HepG2 (cell line): Measurements from ENCODE around the gene RAB3D. TPM values are rescaled to one million over a fixed set of nuclear protein-coding genes. Genes with fewer than 3 reads are reported as not detected.

ENCODE experiments used
- CHD4 ChIP-seq: fragments of 200-600 bp; sonication (generic); IDR thresholded peaks from 2 replicates; pipeline ENCODE4 v1.7.0; 2017; ENCODE audit warnings: mild to moderate bottlenecking, low read length, borderline replicate concordance
- EED ChIP-seq: sonication (generic); formaldehyde crosslinking; IDR thresholded peaks from 2 replicates; pipeline ENCODE4 v1.5.0; 2020; ENCODE audit warnings: mild to moderate bottlenecking, missing genetic modification reagents
- EZH2 ChIP-seq: conservative IDR thresholded peaks from 2 replicates; pipeline ENCODE4 v1.6.1; 2012; ENCODE audit warnings: mild to moderate bottlenecking, low read depth, low read length, moderate library complexity
- HNF4A ChIP-seq: sonication (generic); formaldehyde crosslinking; IDR thresholded peaks from 2 replicates; pipeline ENCODE4 v1.4.0; 2020; ENCODE audit warnings: missing genetic modification reagents
- KDM2A ChIP-seq: sonication (generic); formaldehyde crosslinking; IDR thresholded peaks from 2 replicates; pipeline ENCODE4 v1.4.0; 2020; ENCODE audit warnings: low read depth, missing genetic modification reagents, borderline replicate concordance
- MAFF ChIP-seq: IDR thresholded peaks from 2 replicates; pipeline ENCODE4 v1.6.1; 2011; ENCODE audit warnings: low read depth, low read length, improper control_type of control experiment
- NFRKB ChIP-seq: fragments of 450-650 bp; IDR thresholded peaks from 2 replicates; pipeline ENCODE4 v1.6.1; 2017
- PAX8 ChIP-seq: sonication (generic); formaldehyde crosslinking; IDR thresholded peaks from 2 replicates; pipeline ENCODE4 v1.8.0; 2022; ENCODE audit warnings: mild to moderate bottlenecking, missing genetic modification reagents, borderline replicate concordance
- SIX4 ChIP-seq: sonication (generic); formaldehyde crosslinking; IDR thresholded peaks from 2 replicates; pipeline ENCODE4 v1.4.0; 2020; ENCODE audit warnings: missing genetic modification reagents
- SP140L ChIP-seq: sonication (generic); formaldehyde crosslinking; IDR thresholded peaks from 2 replicates; pipeline ENCODE4 v1.4.0; 2020; ENCODE audit warnings: missing genetic modification reagents, borderline replicate concordance
- ZNF230 ChIP-seq: sonication (generic); formaldehyde crosslinking; IDR thresholded peaks from 2 replicates; pipeline ENCODE4 v1.4.0; 2020; ENCODE audit warnings: mild to moderate bottlenecking, missing genetic modification reagents
- ZNF34 ChIP-seq: sonication (generic); formaldehyde crosslinking; IDR thresholded peaks from 2 replicates; pipeline ENCODE4 v1.4.0; 2020; ENCODE audit warnings: mild to moderate bottlenecking, missing genetic modification reagents, borderline replicate concordance
- ZNF431 ChIP-seq: sonication (generic); formaldehyde crosslinking; IDR thresholded peaks from 2 replicates; pipeline ENCODE4 v1.9.0; 2022; ENCODE audit warnings: missing genetic modification reagents, low read depth, mild to moderate bottlenecking, borderline replicate concordance
- ZNF678 ChIP-seq: sonication (generic); formaldehyde crosslinking; IDR thresholded peaks from 2 replicates; pipeline ENCODE4 v1.4.0; 2020; ENCODE audit warnings: mild to moderate bottlenecking, missing genetic modification reagents
- ZNF75D ChIP-seq: sonication (generic); formaldehyde crosslinking; IDR thresholded peaks from 2 replicates; pipeline ENCODE4 v1.8.1; 2023; ENCODE audit warnings: missing genetic modification reagents, mild to moderate bottlenecking, borderline replicate concordance
- ZSCAN30 ChIP-seq: sonication (generic); formaldehyde crosslinking; IDR thresholded peaks from 2 replicates; pipeline ENCODE4 v1.5.0; 2020; ENCODE audit warnings: mild to moderate bottlenecking, missing genetic modification reagents
- polyA plus RNA-seq, 8 experiments: library from polyadenylated mRNA; depleted of rRNA in 3 of 8; stranded (reverse) in 7 of 8; unstranded in 1 of 8; fragments of >200 nt; fragmentation: Illumina TruSeq in 4 of 8; extraction: Trizol in 4 of 8; gene quantifications; 2 replicates each; pipeline versions ENCODE4 v1.2.1 to v1.2.3, GENCODE V29; 2011 to 2016; ENCODE audit warnings: low read depth in 4 of 8, missing spikeins in 1 of 8, mixed read lengths in 1 of 8; ENCODE audit not compliant: insufficient read depth in 1 of 8
- total RNA-seq, 5 experiments: library from RNA; depleted of rRNA; stranded (reverse); fragments of >200 nt; fragmentation: Illumina TruSeq; extraction: Trizol; gene quantifications; 2 replicates each; pipeline ENCODE4 v1.2.3, GENCODE V29; 2016; ENCODE audit warnings: low read depth in 1 of 5
- TF ChIP-seq, protein P1 (sequence below): sonication (generic); formaldehyde crosslinking; IDR thresholded peaks from 2 replicates; pipeline ENCODE4 v1.4.0; 2020; ENCODE audit warnings: missing genetic modification reagents
- TF ChIP-seq, protein P2 (sequence below): sonication (generic); formaldehyde crosslinking; IDR thresholded peaks from 2 replicates; pipeline ENCODE4 v1.5.1; 2020; ENCODE audit warnings: mild to moderate bottlenecking, missing genetic modification reagents
- TF ChIP-seq, protein P3 (sequence below): sonication (generic); formaldehyde crosslinking; IDR thresholded peaks from 2 replicates; pipeline ENCODE4 v1.5.0; 2020; ENCODE audit warnings: missing genetic modification reagents
- TF ChIP-seq, protein P4 (sequence below): IDR thresholded peaks from 2 replicates; pipeline ENCODE4 v1.6.1; 2016; ENCODE audit warnings: missing genetic modification reagents, missing compliant biosample characterization
- TF ChIP-seq, protein P5 (sequence below): sonication (generic); formaldehyde crosslinking; IDR thresholded peaks from 2 replicates; pipeline ENCODE4 v1.4.0; 2020; ENCODE audit warnings: missing genetic modification reagents

The RAB3D gene
- total and polyA plus RNA-seq, 2 of the 13 experiments (the other 11 are each of a cell fraction or from before 2014, with no cell fraction given): 2.0 to 16.1 TPM

DNA sequence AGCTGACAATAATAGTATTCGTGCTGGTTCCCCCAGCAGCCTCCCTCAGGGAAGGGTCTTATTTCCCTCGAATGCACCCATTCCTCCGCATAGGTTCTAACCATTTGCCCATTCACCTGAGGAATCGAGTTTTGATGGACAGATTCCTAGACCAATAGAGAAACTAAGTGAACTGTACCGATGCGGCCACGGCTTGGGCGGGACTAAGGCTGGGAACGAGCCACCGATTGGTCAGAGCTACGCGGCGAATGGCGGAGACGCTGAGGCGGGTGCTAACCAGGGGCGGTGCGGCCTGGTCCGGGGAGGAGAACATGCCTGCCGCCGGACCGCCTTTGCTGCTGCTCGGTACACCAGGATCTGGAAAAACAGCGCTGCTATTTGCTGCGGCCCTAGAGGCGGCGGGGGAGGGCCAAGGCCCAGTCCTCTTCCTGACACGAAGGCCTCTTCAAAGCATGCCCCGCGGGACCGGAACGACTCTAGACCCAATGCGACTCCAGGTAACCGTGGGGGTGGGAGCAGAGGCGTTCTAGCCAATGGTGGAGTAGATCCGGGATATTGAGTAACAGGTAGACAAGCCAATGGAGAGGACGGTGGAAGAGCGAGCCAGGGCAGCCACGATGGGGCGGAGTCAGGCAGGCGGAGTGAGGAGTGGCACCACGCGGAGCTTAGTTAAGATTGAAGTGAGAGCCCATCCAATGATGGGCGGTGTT lies 35.1 kb upstream of the RAB3D start, which contains the start of gene SWSAP1 (continued):
- TF ChIP-seq, protein P1, sequence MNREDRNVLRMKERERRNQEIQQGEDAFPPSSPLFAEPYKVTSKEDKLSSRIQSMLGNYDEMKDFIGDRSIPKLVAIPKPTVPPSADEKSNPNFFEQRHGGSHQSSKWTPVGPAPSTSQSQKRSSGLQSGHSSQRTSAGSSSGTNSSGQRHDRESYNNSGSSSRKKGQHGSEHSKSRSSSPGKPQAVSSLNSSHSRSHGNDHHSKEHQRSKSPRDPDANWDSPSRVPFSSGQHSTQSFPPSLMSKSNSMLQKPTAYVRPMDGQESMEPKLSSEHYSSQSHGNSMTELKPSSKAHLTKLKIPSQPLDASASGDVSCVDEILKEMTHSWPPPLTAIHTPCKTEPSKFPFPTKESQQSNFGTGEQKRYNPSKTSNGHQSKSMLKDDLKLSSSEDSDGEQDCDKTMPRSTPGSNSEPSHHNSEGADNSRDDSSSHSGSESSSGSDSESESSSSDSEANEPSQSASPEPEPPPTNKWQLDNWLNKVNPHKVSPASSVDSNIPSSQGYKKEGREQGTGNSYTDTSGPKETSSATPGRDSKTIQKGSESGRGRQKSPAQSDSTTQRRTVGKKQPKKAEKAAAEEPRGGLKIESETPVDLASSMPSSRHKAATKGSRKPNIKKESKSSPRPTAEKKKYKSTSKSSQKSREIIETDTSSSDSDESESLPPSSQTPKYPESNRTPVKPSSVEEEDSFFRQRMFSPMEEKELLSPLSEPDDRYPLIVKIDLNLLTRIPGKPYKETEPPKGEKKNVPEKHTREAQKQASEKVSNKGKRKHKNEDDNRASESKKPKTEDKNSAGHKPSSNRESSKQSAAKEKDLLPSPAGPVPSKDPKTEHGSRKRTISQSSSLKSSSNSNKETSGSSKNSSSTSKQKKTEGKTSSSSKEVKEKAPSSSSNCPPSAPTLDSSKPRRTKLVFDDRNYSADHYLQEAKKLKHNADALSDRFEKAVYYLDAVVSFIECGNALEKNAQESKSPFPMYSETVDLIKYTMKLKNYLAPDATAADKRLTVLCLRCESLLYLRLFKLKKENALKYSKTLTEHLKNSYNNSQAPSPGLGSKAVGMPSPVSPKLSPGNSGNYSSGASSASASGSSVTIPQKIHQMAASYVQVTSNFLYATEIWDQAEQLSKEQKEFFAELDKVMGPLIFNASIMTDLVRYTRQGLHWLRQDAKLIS (CRISPR knock-in tag): no peak
- TF ChIP-seq ZNF230 (peak; percentile 15; the same call in 1 of the 2 replicates), MAFF (no peak), HNF4A (CRISPR knock-in tag) (no peak), ZNF431 (CRISPR knock-in tag) (peak; percentile 29; the same call in 1 of the 2 replicates), CHD4 (peak; percentile 2; the same call in 1 of the 2 replicates), ZNF34 (CRISPR knock-in tag) (no peak), NFRKB (no peak), ZNF678 (CRISPR knock-in tag) (no peak), SP140L (CRISPR knock-in tag) (no peak; the same call in 1 of the 2 replicates), KDM2A (peak; percentile 92), ZSCAN30 (CRISPR knock-in tag) (no peak), SIX4 (CRISPR knock-in tag) (no peak), PAX8 (CRISPR knock-in tag) (no peak), EED (CRISPR knock-in tag) (no peak), ZNF75D (no peak), EZH2 (no peak)
- TF ChIP-seq, protein P2, sequence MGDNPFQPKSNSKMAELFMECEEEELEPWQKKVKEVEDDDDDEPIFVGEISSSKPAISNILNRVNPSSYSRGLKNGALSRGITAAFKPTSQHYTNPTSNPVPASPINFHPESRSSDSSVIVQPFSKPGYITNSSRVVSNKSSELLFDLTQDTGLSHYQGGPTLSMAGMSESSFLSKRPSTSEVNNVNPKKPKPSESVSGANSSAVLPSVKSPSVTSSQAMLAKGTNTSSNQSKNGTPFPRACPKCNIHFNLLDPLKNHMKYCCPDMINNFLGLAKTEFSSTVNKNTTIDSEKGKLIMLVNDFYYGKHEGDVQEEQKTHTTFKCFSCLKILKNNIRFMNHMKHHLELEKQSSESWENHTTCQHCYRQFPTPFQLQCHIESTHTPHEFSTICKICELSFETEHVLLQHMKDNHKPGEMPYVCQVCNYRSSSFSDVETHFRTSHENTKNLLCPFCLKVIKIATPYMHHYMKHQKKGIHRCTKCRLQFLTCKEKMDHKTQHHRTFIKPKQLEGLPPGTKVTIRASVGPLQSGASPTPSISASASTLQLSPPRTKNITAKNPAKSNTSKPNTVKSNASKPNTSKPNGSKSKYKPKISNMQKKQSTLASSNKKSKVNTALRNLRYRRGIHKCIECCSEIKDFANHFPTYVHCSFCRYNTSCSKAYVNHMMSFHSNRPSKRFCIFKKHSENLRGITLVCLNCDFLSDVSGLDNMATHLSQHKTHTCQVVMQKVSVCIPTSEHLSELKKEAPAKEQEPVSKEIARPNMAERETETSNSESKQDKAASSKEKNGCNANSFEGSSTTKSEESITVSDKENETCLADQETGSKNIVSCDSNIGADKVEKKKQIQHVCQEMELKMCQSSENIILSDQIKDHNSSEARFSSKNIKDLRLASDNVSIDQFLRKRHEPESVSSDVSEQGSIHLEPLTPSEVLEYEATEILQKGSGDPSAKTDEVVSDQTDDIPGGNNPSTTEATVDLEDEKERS (CRISPR knock-in tag): 0 out of 2 replicates have a peak, but pooled peaks have one; percentile 42
- TF ChIP-seq, protein P3, sequence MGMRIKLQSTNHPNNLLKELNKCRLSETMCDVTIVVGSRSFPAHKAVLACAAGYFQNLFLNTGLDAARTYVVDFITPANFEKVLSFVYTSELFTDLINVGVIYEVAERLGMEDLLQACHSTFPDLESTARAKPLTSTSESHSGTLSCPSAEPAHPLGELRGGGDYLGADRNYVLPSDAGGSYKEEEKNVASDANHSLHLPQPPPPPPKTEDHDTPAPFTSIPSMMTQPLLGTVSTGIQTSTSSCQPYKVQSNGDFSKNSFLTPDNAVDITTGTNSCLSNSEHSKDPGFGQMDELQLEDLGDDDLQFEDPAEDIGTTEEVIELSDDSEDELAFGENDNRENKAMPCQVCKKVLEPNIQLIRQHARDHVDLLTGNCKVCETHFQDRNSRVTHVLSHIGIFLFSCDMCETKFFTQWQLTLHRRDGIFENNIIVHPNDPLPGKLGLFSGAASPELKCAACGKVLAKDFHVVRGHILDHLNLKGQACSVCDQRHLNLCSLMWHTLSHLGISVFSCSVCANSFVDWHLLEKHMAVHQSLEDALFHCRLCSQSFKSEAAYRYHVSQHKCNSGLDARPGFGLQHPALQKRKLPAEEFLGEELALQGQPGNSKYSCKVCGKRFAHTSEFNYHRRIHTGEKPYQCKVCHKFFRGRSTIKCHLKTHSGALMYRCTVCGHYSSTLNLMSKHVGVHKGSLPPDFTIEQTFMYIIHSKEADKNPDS (CRISPR knock-in tag): no peak
- TF ChIP-seq, protein P4, sequence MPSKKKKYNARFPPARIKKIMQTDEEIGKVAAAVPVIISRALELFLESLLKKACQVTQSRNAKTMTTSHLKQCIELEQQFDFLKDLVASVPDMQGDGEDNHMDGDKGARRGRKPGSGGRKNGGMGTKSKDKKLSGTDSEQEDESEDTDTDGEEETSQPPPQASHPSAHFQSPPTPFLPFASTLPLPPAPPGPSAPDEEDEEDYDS (CRISPR knock-in tag): peak; percentile 75
- TF ChIP-seq, protein P5, sequence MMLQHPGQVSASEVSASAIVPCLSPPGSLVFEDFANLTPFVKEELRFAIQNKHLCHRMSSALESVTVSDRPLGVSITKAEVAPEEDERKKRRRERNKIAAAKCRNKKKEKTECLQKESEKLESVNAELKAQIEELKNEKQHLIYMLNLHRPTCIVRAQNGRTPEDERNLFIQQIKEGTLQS: no peak
